WTC11 (cell line): Measurements from ENCODE around the gene TRAPPC11.

Experiments used
- CREM ChIP-seq: sonication (generic); formaldehyde crosslinking; IDR thresholded peaks from 2 replicates; pipeline ENCODE4 v1.8.1; 2022; ENCODE audit warnings: mild to moderate bottlenecking, missing genetic modification reagents, moderate library complexity
- FOXP1 ChIP-seq: sonication (generic); formaldehyde crosslinking; IDR thresholded peaks from 2 replicates; pipeline ENCODE4 v1.8.0; 2022; ENCODE audit warnings: missing genetic modification reagents, mild to moderate bottlenecking, moderate library complexity, borderline replicate concordance
- JUN ChIP-seq: sonication (generic); formaldehyde crosslinking; IDR thresholded peaks from 2 replicates; pipeline ENCODE4 v1.8.0; 2023; ENCODE audit warnings: mild to moderate bottlenecking, missing genetic modification reagents
- MYBL2 ChIP-seq: sonication (generic); formaldehyde crosslinking; IDR thresholded peaks from 2 replicates; pipeline ENCODE4 v1.8.1; 2023; ENCODE audit warnings: mild to moderate bottlenecking, moderate library complexity, missing genetic modification reagents
- NFYB ChIP-seq: sonication (generic); formaldehyde crosslinking; conservative IDR thresholded peaks from 2 replicates; pipeline ENCODE4 v1.8.0; 2022; ENCODE audit warnings: low read depth, missing genetic modification reagents
- SMAD4 ChIP-seq: sonication (generic); formaldehyde crosslinking; IDR thresholded peaks from 2 replicates; pipeline ENCODE4 v1.8.0; 2022; ENCODE audit warnings: mild to moderate bottlenecking, missing genetic modification reagents
- TEAD4 ChIP-seq: sonication (generic); formaldehyde crosslinking; IDR thresholded peaks from 2 replicates; pipeline ENCODE4 v1.8.0; 2022; ENCODE audit warnings: mild to moderate bottlenecking, missing genetic modification reagents
- ZBTB21 ChIP-seq: sonication (generic); formaldehyde crosslinking; IDR thresholded peaks from 2 replicates; pipeline ENCODE4 v1.8.1; 2023; ENCODE audit warnings: mild to moderate bottlenecking, missing genetic modification reagents, borderline replicate concordance
- TF ChIP-seq, protein P1 (sequence below): sonication (generic); formaldehyde crosslinking; IDR thresholded peaks from 2 replicates; pipeline ENCODE4 v1.8.1; 2023; ENCODE audit warnings: mild to moderate bottlenecking, missing genetic modification reagents, moderate library complexity
- TF ChIP-seq, protein P2 (sequence below): fragments of 200-600 bp; IDR thresholded peaks from 2 replicates; pipeline ENCODE4 v1.8.0; 2022; ENCODE audit warnings: antibody characterized with exemption
- TF ChIP-seq, protein P3 (sequence below): sonication (generic); formaldehyde crosslinking; IDR thresholded peaks from 2 replicates; pipeline ENCODE4 v1.8.1; 2022; ENCODE audit warnings: low read depth, missing genetic modification reagents, borderline replicate concordance
- TF ChIP-seq, protein P4 (sequence below): sonication (generic); formaldehyde crosslinking; conservative IDR thresholded peaks from 2 replicates; pipeline ENCODE4 v1.8.1; 2022; ENCODE audit warnings: mild to moderate bottlenecking, missing genetic modification reagents

DNA sequence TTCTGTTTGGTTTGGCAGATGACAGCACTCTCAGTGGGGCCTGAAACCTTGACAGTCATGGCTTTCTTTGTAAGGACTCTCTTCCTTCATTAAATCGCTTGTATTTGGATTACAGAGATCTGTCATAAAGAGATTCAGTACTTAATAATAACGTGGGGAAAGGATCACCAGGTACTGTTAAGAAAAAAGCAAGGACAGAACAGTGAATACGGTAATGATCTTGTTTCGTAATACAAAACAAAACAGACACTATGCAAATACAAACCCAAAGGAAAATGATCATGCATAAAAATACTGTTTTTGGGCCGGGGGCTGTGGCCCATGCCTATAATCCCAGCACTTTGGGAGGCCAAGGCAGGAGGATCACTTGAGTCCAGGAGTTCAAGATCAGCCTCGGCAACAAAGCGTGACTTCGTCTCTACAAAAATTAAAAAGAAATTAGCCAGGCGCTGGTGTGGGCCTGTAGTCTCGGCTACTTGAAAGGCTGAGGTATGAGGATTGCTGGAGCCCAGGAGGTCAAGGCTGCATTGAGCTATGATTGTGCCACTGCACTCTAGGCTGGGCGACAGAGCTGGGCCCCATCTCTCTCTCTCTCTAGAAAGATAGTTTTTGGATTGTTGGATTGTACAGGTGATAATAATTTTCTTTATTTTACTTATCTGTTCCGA lies 64.6 kb downstream of the TRAPPC11 start:
- TF ChIP-seq, protein P1, sequence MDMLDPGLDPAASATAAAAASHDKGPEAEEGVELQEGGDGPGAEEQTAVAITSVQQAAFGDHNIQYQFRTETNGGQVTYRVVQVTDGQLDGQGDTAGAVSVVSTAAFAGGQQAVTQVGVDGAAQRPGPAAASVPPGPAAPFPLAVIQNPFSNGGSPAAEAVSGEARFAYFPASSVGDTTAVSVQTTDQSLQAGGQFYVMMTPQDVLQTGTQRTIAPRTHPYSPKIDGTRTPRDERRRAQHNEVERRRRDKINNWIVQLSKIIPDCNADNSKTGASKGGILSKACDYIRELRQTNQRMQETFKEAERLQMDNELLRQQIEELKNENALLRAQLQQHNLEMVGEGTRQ (CRISPR knock-in tag) = no peak
- TF ChIP-seq, protein P2, sequence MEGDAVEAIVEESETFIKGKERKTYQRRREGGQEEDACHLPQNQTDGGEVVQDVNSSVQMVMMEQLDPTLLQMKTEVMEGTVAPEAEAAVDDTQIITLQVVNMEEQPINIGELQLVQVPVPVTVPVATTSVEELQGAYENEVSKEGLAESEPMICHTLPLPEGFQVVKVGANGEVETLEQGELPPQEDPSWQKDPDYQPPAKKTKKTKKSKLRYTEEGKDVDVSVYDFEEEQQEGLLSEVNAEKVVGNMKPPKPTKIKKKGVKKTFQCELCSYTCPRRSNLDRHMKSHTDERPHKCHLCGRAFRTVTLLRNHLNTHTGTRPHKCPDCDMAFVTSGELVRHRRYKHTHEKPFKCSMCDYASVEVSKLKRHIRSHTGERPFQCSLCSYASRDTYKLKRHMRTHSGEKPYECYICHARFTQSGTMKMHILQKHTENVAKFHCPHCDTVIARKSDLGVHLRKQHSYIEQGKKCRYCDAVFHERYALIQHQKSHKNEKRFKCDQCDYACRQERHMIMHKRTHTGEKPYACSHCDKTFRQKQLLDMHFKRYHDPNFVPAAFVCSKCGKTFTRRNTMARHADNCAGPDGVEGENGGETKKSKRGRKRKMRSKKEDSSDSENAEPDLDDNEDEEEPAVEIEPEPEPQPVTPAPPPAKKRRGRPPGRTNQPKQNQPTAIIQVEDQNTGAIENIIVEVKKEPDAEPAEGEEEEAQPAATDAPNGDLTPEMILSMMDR = no peak
- TF ChIP-seq, protein P3, sequence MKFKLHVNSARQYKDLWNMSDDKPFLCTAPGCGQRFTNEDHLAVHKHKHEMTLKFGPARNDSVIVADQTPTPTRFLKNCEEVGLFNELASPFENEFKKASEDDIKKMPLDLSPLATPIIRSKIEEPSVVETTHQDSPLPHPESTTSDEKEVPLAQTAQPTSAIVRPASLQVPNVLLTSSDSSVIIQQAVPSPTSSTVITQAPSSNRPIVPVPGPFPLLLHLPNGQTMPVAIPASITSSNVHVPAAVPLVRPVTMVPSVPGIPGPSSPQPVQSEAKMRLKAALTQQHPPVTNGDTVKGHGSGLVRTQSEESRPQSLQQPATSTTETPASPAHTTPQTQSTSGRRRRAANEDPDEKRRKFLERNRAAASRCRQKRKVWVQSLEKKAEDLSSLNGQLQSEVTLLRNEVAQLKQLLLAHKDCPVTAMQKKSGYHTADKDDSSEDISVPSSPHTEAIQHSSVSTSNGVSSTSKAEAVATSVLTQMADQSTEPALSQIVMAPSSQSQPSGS (CRISPR knock-in tag) = no peak
- TF ChIP-seq, protein P4, sequence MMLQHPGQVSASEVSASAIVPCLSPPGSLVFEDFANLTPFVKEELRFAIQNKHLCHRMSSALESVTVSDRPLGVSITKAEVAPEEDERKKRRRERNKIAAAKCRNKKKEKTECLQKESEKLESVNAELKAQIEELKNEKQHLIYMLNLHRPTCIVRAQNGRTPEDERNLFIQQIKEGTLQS (CRISPR knock-in tag) = no peak
- no peak for TF ChIP-seq FOXP1 (CRISPR knock-in tag)
- TF ChIP-seq MYBL2 = no peak
- TF ChIP-seq JUN = no peak
- TF ChIP-seq SMAD4 (CRISPR knock-in tag) = no peak
- no peak for TF ChIP-seq NFYB (CRISPR knock-in tag)
- no peak for TF ChIP-seq ZBTB21
- TF ChIP-seq CREM (CRISPR knock-in tag) = 0 out of 2 replicates have a peak, but pooled peaks have one; percentile 6
- no peak for TF ChIP-seq TEAD4 (CRISPR knock-in tag)
